Omental fat pad (tissue), 4 donors: ENCODE results near the gene IL32. TPM values are rescaled to one million over a fixed set of nuclear protein-coding genes. Genes with fewer than 3 reads are reported as not detected.
"Not testable (repeated sequence)": the region's sequence is repeated elsewhere in the genome, so short reads cannot be mapped to it uniquely, and the experiment has no call there.

Experiments used
- ATAC-seq: fragments of 150-250 bp; one replicate; pipeline ENCODE4 v1.9.1; 2016; ENCODE audit warnings: mild to moderate bottlenecking, moderate library complexity; ENCODE audit not compliant: low FRiP score
- DNase-seq: peaks from one replicate; pipeline ENCODE4 v3.0.0-alpha.2; 2019; ENCODE audit warnings: low spot score
- total RNA-seq, 4 donors: library from RNA; depleted of rRNA; stranded (reverse); fragments of >200 nt; gene quantifications; one replicate each; pipeline ENCODE4 v1.1.0, GENCODE V29; 2016
- TF ChIP-seq, protein P1 (sequence below), 3 donors: fragments of 450-650 bp; IDR thresholded peaks; one replicate each; pipeline ENCODE4 v1.5.1; 2016 to 2017; ENCODE audit warnings: antibody characterized with exemption in 3 of 3, mild to moderate bottlenecking in 3 of 3, moderate library complexity in 2 of 3

The IL32 gene
- total RNA-seq, 4 donors from 2014 or later: 16.5 to 73.0 (median 25.6) TPM

DNA sequence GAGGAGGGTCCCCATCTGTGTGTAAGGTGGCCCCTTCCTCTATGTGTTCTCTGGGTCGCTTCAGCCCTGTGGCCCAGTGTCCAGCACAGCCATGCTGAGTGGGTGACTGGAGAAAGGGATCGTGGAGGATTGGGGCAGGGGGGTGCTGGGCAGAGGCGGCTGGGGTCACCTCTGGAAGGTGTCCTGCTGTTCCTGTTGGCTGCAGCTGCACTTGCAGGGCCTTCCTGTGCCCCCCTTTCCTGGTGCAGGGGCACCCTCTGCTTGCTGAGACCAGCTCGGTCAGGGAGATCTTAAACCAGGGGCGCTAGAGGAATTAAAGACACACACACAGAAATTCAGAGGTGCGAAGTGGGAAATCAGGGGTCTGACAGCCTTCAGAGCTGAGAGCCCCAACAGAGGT, 11.1 kb downstream of the IL32 start:
- no peak for DNase-seq
- TF ChIP-seq, protein P1, sequence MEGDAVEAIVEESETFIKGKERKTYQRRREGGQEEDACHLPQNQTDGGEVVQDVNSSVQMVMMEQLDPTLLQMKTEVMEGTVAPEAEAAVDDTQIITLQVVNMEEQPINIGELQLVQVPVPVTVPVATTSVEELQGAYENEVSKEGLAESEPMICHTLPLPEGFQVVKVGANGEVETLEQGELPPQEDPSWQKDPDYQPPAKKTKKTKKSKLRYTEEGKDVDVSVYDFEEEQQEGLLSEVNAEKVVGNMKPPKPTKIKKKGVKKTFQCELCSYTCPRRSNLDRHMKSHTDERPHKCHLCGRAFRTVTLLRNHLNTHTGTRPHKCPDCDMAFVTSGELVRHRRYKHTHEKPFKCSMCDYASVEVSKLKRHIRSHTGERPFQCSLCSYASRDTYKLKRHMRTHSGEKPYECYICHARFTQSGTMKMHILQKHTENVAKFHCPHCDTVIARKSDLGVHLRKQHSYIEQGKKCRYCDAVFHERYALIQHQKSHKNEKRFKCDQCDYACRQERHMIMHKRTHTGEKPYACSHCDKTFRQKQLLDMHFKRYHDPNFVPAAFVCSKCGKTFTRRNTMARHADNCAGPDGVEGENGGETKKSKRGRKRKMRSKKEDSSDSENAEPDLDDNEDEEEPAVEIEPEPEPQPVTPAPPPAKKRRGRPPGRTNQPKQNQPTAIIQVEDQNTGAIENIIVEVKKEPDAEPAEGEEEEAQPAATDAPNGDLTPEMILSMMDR (IDR thresholded peaks at IDR 0.05): no peak
- ATAC-seq: no peak

DNA sequence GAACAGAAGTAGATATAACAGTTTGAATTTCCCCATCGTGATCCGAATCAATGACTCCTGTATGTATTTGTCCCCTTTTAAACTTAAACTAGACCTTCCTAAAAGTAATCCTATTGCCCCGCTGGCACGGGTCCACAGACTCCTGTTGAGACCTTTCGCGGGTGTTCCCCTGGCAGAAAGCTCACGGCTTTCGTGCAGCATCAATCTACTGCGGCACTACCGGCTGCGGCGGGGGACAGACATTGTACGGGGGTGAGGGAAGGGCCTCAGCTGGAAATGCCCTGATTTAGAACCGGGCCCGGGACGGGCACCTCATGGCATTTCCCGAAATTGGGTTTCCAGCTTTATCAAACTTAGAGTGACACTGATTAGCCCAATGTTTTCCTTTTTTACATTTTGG, 14.6 kb downstream of the IL32 start:
- TF ChIP-seq, protein P1 (IDR thresholded peaks at IDR 0.05): no peak
- ATAC-seq (no peak), DNase-seq (no peak)

DNA sequence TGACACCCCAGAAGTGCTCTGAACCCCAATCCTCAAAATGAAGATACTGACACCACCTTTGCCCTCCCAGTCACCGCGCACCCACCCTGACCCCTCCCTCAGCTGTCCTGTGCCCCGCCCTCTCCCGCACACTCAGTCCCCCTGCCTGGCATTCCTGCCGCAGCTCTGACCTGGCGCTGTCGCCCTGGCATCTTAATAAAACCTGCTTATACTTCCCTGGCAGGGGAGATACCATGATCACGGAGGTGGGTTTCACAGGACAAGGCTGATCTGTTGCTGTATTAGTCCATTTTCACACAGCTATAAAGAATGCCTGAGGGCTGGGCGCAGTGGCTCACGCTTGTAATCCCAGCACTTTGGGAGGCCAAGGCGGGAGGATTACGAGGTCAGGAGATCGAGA, 16.5 kb downstream of the IL32 start:
- ATAC-seq: not testable (repeated sequence)

DNA sequence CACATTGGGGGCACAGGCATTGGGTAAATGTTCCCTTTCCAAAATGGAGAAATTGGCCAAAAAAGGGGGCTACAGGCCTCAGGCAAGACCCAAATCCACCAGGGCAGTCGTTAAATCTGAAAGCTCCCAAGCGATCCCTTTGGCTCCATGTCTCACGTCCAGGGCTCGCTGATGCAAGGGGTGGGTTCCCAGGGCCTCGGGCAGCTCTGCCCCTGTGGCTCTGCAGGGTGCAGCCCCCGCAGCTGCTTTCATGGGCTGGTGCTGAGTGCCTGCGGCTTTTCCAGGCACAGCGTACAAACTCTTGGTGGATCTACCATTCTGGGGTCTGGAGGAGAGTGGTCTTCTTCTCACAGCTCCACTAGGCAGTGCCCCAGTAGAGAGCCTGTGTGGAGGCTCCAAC, 18.0 kb downstream of the IL32 start:
- not testable (repeated sequence) for DNase-seq, ATAC-seq

More for the DNA sequence above, 16.5 kb downstream of the IL32 start:
- not testable (repeated sequence) for DNase-seq

DNA sequence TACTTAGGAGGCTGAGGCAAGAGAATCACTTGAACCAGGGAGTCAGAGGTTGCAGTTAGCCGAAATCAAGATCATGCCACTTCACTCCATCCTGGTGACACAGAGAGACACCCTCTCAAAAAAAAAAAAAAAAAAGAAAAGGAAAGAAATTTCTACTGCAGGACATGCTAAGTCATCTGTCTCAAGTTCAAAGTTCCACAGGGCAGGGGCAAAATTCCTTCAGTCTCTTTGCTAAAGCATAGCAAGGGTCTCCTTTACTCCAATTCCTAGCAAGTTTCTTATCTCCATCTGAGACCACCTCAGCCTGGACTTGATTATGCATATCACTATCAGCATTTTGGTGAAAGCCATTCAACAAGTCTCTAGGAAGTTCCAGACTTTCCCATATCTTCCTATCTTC, 19.1 kb downstream of the IL32 start:
- no peak for DNase-seq
- ATAC-seq: no peak
- TF ChIP-seq, protein P1 (IDR thresholded peaks at IDR 0.05): no peak

DNA sequence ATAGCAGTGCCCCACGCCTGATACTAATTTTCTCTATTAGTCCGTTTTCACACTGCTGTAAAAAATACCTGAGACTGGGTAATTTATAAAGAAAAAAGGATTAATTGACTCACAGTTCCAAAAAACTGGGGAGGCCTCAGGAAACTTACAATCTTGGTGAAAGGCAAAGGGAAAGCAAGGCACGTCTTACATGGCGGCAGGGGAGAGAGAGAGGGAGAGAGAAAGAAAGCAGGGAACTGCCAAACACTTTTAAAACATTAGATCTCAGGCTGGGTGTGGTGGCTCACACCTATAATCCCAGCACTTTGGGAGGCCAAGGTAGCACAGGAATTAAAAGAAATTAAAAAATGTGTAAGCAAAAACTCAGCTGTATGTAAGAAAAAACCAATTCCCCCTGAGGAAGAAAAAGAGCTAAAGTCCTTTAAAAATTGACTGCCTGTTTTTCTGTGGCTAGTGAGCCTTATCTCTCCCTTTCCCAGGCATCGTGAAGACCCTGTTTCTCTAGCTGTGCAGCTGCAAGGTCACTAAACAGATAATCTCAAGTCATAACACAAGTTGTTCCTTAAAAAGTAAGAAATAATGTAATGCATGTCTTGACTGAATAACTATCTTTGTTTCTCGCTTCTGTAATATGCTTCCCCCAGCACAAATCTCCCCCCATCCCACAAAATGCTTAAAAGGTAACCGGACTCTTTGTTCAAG, 19.7 kb downstream of the IL32 start:
- no peak for DNase-seq
- TF ChIP-seq, protein P1 (IDR thresholded peaks at IDR 0.05): no peak
- ATAC-seq: no peak

DNA sequence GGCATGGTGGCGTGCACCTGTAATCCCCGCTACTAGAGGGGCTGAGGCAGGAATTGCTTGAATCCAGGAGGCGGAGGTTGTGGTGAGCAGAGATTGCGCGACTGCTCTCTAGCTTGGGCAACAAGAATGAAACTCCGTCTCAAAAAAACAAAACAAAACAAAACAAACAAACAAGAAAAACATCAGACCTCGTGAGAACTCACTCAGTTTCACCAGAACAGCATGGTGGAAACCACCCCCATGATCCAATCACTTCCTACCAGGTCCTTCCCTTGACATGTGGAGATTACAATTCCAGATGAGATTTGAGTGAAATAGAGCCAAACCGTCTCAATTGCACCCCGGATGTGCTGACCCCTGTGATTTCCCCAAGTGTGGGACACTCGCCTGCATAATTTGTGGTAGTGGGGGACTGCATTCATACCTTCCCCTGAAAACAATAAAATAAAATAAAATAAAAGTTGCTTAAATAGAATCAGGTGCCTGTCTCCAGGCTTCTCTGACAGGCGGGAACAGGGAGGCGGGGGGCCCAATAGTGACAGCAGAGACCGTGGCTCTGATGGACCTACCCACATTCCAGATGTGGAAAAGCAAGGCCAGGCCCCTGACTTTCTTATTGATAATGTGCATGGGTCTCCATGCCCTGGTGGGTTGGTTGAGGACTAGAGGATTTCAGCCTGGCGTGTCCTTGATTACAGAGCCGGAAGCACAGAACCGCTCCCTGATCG, 20.6 kb downstream of the IL32 start:
- TF ChIP-seq, protein P1 (IDR thresholded peaks at IDR 0.05): no peak
- ATAC-seq (no peak), DNase-seq (no peak)

DNA sequence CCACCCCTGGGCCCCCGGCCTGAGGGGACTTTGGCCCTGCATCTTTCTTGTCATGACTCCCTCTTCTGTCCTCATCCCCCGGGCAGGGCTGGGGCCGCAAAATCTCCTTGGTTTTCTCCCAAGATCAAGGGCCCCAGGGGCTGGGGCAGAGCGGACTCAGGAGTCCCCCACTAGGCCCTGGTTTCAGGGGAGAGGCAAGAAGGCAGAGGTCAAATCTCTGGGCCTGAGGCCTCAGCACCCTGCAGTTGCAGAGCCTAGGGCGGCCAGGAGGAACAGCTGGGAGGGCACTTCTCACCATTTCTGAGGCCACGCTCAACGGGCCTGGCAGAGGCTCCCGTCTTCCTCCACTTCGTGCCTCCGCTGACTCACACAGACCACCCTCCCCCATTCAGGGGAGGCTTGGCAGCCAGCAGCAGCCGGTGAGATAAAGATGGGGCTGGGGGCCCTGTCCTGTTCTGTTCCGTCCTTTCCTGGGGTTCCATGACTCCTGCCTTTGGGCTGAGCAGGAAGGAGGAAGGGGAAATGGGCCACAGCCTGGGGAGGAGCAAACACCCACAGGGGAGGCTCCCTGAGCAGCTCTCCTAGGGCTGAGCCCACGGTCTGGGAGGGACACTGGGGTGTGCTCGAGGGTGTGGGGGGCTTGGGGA, 21.3 kb downstream of the IL32 start:
- ATAC-seq (peak; percentile 35), DNase-seq (no peak)
- TF ChIP-seq, protein P1 (IDR thresholded peaks at IDR 0.05): no peak
